Neural progenitor cell (in vitro differentiated cells): ENCODE data around the gene WDR62.

Experiments
- EZH2 ChIP-seq: fragments of 200-600 bp; sonication (generic); IDR thresholded peaks from 2 replicates; pipeline ENCODE4 v1.6.1; 2017; ENCODE audit warnings: antibody characterized with exemption, mild to moderate bottlenecking, moderate library complexity
- TF ChIP-seq, protein P1 (sequence below): fragments of 200-600 bp; sonication (generic); IDR thresholded peaks from 2 replicates; pipeline ENCODE4 v1.5.1; 2017; ENCODE audit warnings: antibody characterized with exemption, mild to moderate bottlenecking

DNA sequence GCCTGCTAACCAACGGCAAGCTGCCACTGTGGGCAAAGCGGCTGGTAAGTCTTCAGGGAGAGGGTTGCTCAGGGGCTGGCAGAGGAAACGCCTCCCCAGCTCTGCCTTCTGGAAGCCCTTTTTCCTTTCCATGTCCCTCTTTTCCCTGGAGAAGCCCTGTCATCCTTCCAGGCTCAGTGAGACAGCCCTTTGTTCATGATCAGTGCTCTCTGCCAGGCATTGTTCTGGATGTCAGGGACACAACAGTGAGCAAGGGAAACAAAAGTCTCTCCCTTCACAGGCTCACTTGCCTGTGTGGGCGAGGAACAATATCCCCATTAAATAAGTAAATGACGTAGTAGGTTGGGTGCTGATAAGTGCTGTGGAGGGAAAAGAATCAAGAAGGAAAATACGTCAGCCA is 42.3 kb downstream of the WDR62 start:
- TF ChIP-seq EZH2 = no peak
- TF ChIP-seq, protein P1, sequence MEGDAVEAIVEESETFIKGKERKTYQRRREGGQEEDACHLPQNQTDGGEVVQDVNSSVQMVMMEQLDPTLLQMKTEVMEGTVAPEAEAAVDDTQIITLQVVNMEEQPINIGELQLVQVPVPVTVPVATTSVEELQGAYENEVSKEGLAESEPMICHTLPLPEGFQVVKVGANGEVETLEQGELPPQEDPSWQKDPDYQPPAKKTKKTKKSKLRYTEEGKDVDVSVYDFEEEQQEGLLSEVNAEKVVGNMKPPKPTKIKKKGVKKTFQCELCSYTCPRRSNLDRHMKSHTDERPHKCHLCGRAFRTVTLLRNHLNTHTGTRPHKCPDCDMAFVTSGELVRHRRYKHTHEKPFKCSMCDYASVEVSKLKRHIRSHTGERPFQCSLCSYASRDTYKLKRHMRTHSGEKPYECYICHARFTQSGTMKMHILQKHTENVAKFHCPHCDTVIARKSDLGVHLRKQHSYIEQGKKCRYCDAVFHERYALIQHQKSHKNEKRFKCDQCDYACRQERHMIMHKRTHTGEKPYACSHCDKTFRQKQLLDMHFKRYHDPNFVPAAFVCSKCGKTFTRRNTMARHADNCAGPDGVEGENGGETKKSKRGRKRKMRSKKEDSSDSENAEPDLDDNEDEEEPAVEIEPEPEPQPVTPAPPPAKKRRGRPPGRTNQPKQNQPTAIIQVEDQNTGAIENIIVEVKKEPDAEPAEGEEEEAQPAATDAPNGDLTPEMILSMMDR = no peak
